Stimulated activated CD8-positive, alpha-beta memory T cell treated with anti-CD3 and anti-CD28 coated beads, Interleukin-15, amount 100 ng/mL, for 4 hours (primary cell): ENCODE measurements around the gene SLC23A2.
"Not testable (repeated sequence)": the region's sequence is repeated elsewhere in the genome, so short reads cannot be mapped to it uniquely, and the experiment has no call there.

Source experiments
- DNase-seq, 2 donors: peaks; one replicate each; pipeline ENCODE4 v3.0.0-alpha.2; 2020; ENCODE audit warnings: low read depth in 2 of 2

The SLC23A2 gene

DNA sequence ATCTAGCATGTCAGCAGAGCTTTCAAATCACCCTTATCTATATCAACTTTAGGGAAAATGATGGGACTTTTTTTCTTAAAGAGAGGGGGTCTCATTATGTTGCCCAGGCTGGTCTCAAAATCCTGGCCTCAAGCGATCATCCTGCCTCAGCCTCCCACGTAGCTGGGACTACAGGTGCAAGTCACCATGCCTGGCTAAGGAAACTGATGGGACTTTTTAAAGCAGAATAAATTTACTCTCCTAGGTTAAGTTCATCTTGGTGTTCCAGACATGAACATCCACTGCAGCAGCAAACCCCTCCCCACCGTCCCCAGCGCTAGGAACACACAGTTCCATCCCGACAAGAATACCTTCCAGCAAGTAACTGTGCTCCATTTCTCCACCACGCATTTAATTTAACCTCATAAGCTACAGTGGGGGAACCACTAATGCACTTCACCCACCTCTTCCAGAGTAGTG, 64.9 kb downstream of the SLC23A2 start:
- DNase-seq = no peak

DNA sequence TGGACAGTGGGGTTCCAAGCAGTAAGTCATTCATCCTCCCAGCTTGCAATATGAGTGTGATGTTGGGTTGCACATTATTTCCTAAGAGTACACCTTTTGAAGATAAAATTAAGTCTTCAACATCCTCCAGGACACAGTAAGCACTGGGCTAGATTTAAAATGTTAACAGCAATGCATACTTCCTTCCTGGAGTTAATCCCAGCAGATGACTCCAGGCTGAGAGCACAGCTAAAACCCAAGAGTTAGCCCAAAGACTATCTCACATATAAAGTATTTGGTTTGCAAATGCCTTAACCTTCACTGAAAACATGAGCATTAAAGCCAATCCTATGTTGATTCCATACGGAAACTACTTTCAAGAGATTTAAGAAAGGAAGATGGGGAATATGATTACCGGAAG, 69.2 kb downstream of the SLC23A2 start:
- no peak for DNase-seq

DNA sequence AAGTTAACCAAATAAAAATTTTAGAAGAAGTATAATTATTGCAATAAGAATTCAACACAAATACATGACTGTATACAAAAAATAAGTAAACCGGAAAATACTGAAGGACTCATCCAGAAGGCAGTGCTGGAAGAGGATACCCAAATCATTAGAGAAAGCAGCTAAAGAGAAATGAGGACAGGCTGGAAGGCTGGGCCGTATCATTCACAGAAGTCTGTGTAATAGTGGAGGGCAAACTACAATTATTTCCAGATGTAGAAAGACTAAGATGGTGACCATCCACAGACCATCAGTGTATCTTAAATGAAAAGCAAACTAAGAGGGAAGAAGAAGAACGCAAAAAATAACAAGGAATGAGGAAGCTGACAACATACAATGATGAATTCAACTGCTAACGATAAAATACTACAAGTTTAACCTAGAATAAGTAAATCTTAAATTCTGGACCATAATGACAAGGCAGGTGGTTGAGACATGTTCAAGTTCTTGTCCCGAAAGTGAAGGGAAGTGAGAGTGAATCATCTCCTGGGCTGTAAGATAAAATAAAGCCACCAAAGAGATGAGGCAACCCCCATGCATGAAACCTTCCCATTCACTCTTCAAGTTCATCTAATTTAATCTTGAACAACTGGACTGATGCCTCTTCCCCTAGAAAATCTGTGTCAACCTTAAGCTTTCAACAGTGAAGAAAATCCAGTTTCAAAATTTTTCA, 71.5 kb downstream of the SLC23A2 start:
- no peak for DNase-seq

DNA sequence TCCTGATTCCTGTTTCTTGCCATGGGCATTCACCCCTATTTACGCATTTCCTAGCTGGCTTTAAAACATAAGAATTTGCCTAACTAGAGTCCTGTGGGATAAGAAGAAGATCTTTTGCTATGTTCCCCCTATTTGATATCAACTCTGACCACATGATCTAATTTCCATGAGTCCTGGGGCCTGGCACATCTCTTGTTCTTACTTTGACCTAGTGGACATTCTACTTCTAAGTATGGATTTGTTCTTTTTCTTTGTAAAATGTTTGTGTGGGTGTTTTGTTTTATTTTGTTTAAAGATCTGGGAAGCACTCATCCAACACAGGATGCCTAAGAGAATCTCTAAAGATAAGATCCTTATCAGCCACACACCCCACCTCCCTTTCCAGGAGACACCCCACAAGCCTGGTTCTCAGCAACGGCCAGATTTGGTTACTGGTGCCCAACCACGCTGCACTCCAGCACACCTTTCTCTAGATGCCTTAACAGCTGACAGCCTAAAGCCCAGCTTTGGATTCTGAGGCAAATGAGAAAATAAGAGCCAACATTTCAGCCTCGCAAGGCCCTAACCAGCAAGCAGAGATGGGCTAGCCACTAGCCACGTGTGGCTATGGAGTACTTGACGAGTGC, 74.7 kb downstream of the SLC23A2 start:
- DNase-seq = no peak

DNA sequence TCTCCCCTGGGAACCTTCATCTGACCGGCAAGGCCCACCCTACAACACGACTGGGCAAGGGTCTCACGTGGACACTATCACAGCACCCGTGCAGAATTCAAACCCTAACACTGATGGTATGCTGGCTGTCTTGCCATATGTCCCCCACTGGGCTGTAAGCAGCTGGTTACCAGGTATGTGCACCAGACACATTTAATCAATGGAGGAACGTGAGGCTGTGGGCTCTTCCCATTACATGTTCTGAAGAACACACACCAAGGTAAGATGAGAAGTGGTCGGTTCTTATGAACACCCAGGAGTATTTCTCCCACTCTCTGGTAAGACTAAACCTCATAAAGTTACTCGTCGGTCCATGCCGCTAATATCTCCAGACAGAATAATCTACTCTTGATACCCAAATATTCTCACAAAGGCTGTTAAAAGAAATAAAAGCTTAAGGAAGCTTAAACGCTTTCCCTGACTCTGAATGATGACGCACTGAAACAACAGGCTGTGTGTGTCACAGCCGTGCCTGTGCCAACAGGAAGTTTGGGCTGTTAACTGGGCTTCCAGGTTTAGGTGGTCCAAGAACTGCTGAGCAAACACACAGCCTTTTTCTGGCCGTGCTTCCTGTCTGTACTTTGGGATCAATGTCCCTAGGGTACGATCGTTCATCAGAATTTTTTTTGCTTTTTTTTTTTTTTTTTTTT, 75.3 kb downstream of the SLC23A2 start:
- DNase-seq = no peak

DNA sequence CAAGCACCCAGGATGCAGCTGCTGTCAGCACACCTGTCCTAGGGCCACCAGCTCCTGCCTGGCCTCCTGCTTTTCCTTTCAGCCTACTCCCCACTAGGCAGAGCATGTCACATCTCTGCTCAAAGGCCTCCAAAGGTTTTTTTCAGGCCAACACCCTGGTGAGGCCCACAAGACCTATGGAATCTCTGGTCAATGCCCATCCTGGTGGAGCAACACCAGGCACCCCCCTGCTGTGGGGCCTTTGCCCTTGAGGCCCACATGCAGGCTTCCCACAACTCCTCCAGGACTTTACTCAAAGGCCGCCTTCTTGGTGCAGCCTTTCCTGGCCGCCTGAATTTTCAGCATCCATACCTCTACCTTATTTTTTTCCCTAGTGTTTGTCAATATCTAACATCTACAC, 76.9 kb downstream of the SLC23A2 start:
- DNase-seq = no peak

DNA sequence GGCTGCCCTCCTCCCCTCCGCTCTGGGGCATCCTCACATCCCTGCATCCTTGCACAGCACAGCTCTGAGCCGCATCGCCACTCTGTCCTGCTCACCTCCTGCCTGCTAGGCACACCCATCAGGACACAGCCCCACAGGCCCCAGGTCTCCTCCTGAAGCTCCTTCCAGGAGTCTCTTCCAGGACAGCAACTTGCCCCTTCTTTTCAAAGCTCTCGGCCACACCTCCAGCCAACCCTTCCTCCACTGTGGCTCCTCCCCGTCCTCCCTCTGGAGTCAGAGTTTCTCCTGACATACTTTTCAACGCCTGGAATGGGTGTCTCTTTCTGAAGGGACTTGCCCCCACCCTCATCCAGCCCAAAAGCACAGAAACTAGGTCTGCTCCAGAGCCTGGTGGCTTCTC, 77.3 kb downstream of the SLC23A2 start:
- DNase-seq = no peak

DNA sequence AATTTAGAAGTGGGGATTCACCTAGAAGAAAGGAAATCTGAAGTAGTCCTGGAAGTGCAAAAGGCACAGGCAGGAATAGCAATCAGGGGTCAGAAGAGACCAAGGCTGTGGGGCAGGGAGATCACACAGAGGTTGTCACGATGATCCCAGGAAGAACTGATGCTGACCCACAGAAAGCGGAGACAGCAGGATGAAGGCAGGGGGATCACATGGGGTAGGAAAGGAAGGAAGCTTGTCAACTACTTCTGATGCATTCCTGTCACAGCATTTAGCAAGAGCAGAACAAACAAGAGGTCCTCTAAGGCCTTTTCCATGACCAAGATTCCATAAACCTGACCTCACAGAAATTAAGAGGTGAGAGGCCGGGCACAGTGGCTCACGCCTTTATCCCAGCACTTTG, 79.1 kb downstream of the SLC23A2 start:
- DNase-seq = no peak

DNA sequence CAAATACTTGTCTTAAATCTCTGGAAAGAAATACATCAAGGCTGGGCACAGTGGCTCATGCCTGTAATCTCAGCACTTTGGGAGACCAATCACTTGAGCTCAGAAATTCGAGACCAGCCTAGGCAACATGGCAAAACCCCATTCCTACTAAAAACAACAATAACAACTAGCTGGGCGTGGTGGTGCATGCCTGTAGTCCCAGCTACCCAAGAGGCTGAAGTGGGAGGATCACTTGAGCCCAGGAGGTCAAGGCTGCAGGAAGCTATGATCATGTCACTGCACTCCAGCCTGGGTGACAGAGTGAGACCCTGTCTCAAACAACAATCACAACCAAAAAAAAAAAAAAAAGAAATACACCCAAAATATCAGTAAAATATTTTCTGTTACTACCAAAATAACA, 80.0 kb downstream of the SLC23A2 start:
- not testable (repeated sequence) for DNase-seq

DNA sequence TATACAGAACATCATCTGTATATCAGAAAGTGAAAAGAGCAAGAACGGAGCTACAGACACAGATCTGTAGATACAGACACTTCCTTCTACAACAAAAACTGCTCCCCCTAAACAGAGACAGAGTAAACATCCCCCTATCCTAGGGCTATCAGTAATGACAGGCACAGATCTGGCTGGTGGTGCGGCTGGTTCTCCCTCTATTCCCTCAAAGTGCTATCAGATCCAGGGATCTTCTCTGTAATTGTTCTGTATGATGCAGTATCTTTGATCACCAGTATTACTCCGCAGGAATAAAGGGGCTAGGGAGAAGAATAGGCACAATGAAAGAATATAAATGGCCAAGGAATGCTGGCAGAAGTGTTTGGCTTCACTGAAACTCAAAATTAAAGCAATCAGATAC, 80.7 kb downstream of the SLC23A2 start:
- no peak for DNase-seq

DNA sequence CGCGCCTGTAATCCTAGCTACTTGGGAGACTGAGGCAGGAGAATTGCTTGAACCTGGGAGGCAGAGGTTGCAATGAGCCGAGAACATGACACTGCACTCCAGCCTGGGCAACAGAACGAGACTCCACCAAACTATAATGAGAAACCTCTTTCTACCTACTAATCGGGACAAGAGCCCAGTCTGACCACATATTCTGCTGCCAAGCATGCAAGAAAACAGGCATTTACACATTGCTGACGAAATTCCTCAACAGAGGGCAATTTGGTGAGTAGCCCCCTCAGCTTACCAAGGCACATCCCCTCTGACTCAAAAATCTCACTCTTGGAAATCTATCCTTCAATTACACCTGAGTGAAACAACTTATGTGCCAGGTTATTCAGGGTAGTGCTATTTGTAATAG, 81.2 kb downstream of the SLC23A2 start:
- DNase-seq = no peak

DNA sequence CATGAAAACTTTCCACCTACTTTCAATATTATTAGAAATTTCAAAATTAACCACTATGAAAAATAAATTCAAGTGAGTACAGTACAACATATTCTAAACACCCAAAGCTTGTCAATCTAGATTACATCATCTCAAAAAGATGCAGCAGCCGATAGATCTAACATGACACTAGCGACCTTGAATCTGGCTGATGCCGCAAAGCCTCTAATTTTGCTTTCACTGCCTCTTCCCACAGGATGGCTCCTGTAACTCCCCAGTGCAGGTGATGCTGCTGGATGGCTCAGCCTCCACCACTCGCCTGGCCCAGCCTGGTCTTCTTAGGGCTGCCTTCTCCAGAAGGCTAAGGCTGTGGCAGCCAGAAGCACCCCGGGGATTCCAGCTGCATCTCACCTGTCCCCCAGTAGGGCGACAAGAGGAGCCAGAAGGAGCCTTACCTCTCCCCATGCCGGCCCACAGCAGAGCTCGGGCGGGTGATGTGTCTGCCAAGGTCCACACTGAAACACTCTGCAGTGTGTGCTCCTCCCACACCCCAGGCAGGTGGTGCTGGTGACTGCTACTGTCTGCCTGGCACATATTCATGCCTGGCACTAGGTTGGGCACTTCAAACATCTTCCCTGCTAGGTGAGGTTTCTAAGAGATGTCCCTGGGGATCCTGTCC, 82.1 kb downstream of the SLC23A2 start:
- no peak for DNase-seq

DNA sequence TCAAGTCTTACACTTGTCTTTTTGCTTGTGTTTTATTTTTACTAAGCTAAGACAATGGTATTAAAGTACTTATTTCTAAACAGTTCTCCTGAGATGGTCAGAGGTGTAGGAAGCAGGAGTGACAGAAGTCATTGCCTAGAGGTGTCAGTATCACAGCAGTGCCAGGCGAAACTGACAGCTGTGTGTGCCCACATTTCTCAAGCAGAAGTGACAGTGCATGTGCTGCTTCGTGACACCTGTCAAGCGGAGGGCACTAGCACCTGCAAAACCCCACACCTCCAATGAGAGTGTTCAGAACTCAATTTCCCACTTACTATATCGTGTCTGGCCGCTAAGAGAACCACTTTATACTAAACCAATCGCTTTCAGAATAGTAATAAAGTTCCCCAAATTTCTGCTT, 82.8 kb downstream of the SLC23A2 start:
- no peak for DNase-seq

DNA sequence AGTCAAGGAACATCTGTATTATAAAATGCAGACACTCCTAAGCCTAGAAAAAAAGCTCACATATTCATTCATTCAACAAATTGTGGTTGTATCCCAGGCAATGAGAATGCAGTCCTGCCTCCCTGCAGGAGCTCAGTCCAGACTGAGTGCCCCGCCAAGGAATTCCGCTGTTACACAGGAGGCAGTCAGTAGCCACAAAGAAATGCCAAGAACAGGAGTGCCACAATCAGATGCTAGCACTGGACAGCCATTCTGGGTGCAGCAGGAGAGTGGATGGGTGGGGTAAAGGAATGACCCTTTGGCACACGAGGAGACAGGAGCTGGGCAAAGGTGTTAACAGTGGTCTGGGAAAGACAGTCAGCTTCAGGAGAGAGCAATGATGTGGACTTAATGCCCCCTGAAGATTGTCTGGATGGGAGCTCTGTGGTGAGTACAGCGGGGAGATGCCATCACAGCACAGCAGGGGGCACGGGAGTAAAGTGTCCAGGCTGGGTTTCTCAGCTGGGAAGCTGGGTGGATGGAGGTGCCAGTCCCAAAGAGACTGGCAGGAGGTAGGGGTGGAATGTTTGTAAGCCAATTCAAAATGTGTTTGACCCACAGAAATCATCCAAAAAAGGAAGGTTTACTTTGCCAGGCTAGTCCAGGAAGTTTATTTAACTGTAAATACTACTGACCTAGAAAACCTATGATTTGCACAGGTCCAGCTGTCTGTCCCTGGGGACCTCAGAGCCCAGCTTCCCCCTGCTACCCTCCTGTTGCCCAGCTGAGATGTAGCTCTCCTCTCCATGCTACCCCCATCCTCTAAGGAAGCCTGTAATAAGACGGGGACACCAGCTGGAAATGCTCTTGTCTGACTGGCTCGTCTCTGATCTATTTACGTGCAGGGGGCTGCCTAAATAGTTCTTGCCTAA, 84.1 kb downstream of the SLC23A2 start:
- DNase-seq = no peak

DNA sequence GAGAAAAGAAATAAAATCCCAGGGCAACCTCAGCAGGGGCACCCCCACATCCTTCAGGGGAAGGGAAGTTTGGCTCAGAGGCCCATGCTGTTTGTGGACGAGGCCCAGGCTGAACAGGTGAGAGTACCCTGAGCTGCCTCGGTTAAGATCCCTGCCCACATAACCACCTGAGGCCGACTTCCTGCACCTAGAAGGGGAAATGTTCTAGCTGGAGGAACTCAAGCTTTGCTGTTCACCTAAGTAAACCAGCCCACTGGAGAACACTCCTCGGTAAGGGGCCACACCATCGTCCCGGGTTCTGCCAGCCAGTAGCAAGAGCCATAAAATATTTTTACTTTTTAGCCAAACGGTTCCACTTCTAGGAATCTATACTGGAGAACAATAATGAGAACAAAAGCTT, 88.2 kb downstream of the SLC23A2 start:
- DNase-seq = no peak

DNA sequence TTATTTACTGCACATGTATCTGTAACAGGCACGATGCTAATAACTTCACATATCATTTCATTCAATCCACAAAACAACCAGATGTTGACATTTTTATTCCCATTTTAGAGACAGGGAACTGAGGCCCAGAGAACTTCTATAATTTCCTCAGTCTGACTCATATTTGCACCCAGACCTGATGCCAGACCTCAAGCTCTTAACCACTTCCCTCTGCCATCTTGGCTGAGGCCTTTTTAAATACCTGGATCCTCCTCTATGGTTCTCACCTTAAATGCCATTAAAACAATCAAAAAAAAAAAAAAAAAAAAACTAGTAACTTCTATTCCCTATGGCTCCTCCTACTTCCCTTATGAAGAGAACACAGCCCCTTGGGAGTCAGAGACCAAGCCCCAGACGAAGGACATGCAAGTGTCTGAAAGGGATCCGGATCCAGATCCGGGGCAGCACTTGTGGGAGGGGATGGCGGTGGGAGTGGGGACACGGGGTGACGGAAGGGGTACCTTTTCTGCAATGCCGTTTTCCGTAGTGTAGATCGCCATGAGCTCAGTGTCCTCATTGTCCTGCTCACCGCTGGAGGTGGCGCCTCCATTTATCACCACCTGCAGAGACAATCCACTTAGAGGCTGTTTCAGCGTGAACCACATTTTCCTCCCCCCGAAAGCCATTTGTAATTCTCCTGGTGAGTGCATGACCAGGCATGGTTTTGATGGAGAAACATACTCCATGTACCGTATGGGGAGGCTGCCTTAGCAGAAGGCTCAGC, 88.7 kb downstream of the SLC23A2 start:
- no peak for DNase-seq

DNA sequence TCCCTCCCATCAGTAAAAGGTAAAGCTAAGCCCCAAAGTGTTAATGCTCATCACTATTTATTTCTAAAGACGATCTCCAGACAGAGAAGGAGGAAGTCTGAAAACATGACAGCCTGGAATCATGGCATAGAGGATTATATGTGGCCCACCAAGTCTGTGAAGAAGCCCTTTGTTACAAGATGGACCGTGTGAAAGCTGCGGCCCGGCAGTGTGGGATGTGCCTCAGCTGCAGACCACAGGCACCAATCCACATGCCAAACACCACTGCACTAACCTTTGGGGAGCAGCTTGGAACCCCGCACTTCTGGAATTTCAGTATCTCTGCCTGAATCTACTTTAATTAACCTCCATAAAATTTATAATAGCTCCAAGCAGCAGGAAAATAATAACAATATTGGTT, 90.4 kb downstream of the SLC23A2 start:
- DNase-seq = no peak

DNA sequence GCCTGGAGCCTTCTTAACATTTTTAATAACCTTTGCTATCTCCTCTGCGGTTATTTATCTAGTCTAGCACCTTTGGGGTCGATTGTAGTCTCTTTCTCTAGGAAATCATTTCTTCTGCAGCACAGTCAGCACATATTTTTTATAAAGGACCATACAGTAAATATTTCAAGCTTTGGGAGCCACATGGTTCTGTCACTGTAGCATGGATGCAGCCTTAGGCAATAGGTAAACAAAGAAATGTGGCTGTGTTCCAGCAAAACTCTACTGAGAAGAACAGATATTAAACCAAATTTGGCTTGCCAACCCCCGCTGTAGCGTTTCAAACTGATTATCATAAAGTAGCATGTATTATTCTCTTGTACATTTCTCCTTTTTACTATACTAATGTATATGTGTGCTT, 95.7 kb downstream of the SLC23A2 start:
- no peak for DNase-seq

DNA sequence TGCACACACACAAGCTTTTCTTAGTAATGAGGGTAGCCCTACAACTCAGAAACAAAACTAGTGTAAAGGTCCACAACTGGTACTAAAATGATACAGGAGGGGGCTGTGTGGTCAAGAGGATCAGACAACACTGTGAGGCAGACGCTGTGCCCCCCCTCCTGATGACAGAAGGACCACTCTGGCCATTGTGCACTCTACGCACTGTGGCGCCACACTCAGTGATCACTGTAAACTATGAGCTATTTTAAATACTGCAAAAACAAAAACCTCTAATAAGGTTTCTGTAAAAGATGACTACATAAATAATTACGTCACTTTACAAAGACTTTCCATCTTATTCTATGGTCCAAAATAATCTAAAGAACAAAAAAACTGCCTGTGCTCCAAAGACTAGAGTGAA, 96.1 kb downstream of the SLC23A2 start:
- no peak for DNase-seq

DNA sequence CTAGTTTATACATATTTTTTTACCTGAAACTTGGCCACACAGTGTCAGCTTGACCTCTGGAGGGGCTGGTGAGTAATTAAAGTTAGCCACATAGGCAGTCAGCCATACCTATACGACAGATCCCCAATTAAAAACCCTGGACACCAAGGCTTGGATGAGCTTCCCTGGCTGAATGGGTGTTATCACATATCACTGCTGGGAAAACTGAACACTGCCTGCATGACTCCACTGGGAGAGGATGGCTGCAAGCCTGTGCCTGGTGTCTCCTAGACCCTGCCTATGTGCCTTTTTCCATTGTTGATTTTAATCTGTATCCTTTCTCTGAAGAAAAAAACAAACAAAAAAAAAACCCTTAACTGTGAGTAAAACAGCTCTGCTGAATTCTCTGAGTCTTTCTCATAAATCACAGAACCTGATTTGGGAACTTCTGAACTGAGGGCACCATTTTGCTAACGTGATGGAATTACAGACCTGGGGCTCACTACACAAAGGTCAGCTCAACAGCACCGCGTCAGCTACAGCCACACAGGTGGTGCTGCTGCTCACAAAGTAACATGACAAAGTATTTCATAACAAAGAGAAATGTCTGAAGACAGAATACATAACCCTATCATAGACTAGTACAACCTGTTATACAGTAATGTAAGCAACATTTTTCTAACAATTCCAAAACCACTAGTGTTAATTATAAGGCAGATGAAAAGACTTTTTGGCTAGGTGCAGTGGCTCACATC, 97.0 kb downstream of the SLC23A2 start:
- DNase-seq = no peak
